Left lung (tissue), 10 donors: ENCODE results near the gene RAB5A. TPM values are rescaled to one million over a fixed set of nuclear protein-coding genes. Genes with fewer than 3 reads are reported as not detected.
"Not testable (repeated sequence)": the region's sequence is repeated elsewhere in the genome, so short reads cannot be mapped to it uniquely, and the experiment has no call there.

Experiments
- ATAC-seq: fragments of 200-7000 bp; cut with Tn5 transposase; one replicate; pipeline ENCODE4 v1.9.1; 2020; ENCODE audit warnings: moderate library complexity
- DNase-seq, 4 donors: peaks; one replicate each; pipeline ENCODE4 v3.0.0-alpha.2; 2013 to 2020
- H3K27ac ChIP-seq, 2 donors: fragments of 200-600 bp; sonication (generic) in 1 of 2; one replicate each; pipeline versions ENCODE4 v1.5.0 to v1.8.0; 2020 to 2021
- H3K27me3 ChIP-seq, 2 donors: fragments of 200-600 bp; sonication (generic) in 1 of 2; one replicate each; pipeline versions ENCODE4 v1.5.0 to v1.8.0; 2020 to 2021
- H3K36me3 ChIP-seq, 2 donors: fragments of 200-600 bp; sonication (generic) in 1 of 2; one replicate each; pipeline versions ENCODE4 v1.5.0 to v1.8.0; 2020 to 2021
- H3K4me1 ChIP-seq, 2 donors: fragments of 200-600 bp; one replicate each; pipeline ENCODE4 v1.8.0; 2021
- H3K4me3 ChIP-seq, 2 donors: fragments of 200-600 bp; sonication (generic) in 1 of 2; one replicate each; pipeline versions ENCODE4 v1.5.0 to v1.8.0; 2020 to 2021; ENCODE audit warnings: mild to moderate bottlenecking in 1 of 2
- H3K9me3 ChIP-seq, 2 donors: fragments of 200-600 bp; sonication (generic) in 1 of 2; one replicate each; pipeline versions ENCODE4 v1.5.0 to v1.8.0; 2020 to 2021
- intact Hi-C, 2 donors: fragments of 100-400 bp; cut with DNase I; formaldehyde crosslinking; loops; one replicate each; pipeline versions ENCODE4 v1.11.2 to v1.14.2; 2022
- polyA plus RNA-seq, 6 donors: library from polyadenylated mRNA; unstranded; fragments of 120-200 nt; gene quantifications; one replicate each; pipeline ENCODE4 v1.2.1, GENCODE V29; 2013; ENCODE audit not compliant: insufficient read length in 6 of 6
- total RNA-seq, 2 donors: library from RNA; stranded (reverse); fragmentation: NEBNext Ultra II Directional; extraction: Animal tissue kit (Norgen Biotek cat#: 25700); gene quantifications; one replicate each; pipeline ENCODE4 v1.2.1, GENCODE V29; 2021
- TF ChIP-seq, protein P1 (sequence below), 2 donors: fragments of 200-600 bp; sonication (generic) in 1 of 2; IDR thresholded peaks; one replicate each; pipeline versions ENCODE4 v1.5.0 to v1.8.0; 2021; ENCODE audit warnings: antibody characterized with exemption in 2 of 2
- donor health status: DM: no; HTN: yes; CAD: no.
- donor health status: DM: no; HTN: no; CAD: no.

RAB5A gene
- total and polyA plus RNA-seq, 8 donors = 60.7 to 72.1 (median 69.2) TPM

DNA sequence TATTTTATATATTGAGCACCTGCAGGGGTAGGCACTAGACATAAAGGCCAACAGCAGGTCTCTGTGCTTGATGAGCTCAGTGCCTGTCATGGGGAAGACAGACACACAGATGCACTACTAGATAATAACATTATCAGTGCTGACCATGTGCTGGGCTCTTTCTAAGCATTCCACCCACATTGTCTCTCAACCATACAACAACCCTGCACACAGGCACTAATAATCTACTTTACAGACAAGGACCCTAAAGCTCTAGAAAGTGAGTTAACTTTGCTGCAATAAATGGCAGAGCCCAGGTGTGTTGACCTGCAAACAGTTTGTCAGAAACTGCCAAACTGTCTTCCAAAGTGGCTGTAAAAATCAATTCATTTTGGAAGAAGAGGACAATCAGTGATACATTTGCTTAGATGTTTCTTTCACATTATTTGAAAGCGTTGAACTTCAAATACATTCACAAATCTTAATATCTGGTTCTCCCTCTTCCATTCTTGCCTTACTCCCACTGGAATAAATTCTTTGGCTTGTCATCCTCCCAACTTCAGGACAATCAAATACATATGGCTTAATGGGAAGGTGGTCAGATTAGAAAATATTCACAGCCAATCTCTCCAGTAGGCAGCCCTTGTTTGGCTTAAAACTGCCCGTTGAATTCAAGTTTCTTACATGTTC lies 76.2 kb downstream of the RAB5A start:
- no peak for DNase-seq
- intact Hi-C loops = no loop called here
- H3K36me3 ChIP-seq = no peaks in the 10 kb centered on the region
- no peak for ATAC-seq
- peak overlapping the region; percentile 13 to 45 for H3K27ac ChIP-seq
- H3K9me3 ChIP-seq = no peaks in the 10 kb centered on the region
- TF ChIP-seq, protein P1, sequence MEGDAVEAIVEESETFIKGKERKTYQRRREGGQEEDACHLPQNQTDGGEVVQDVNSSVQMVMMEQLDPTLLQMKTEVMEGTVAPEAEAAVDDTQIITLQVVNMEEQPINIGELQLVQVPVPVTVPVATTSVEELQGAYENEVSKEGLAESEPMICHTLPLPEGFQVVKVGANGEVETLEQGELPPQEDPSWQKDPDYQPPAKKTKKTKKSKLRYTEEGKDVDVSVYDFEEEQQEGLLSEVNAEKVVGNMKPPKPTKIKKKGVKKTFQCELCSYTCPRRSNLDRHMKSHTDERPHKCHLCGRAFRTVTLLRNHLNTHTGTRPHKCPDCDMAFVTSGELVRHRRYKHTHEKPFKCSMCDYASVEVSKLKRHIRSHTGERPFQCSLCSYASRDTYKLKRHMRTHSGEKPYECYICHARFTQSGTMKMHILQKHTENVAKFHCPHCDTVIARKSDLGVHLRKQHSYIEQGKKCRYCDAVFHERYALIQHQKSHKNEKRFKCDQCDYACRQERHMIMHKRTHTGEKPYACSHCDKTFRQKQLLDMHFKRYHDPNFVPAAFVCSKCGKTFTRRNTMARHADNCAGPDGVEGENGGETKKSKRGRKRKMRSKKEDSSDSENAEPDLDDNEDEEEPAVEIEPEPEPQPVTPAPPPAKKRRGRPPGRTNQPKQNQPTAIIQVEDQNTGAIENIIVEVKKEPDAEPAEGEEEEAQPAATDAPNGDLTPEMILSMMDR (IDR thresholded peaks at IDR 0.05) = no peak
- H3K4me3 ChIP-seq = no peak overlapping the region
- no peaks in the 10 kb centered on the region for H3K27me3 ChIP-seq
- H3K4me1 ChIP-seq = peaks cover 0 to 14% of the 10 kb centered on the region in 2 donors

DNA sequence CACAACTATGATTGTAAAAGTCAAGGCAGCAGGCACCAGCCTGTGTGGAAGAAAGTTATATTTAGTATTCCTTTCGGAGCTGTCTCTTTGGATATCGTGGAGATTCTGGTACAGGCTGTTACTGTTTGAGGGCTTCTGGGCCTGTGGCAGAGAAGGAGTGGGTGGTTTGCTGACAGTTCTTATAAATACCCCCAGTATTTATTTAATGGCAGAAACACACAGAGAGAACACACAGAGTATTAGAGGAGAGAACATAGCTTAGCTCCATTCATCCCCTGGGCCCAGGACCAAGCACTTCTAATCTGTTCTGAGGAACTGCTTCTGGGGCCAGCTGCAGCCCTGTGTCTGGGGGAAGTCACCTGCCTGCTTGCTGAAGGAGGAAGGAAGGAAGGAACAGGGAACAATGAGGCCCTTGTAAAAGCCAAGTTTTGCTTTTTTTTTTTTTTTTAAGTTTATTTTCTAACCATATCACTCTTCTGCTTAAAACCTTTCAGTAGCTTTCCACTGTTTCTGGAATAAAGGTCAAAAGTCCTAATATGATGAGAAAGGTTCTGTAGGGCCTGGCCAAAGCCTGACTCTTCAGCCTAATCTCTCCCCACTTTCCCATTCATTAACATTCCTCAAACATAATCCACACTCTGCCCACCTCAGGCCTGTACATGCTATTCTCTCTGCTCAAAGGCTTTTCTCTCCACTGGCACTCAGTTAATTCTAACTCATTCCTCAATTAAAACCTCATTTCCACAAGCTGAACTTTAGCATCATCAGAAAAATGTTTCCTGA lies 76.9 kb downstream of the RAB5A start:
- TF ChIP-seq, protein P1 (IDR thresholded peaks at IDR 0.05) = no peak
- DNase-seq (peak in 2 of 4 donors; percentile 36 to 40), ATAC-seq (peak; percentile 53)
- intact Hi-C loops = no loop called here
- H3K27me3 ChIP-seq = no peaks in the 10 kb centered on the region
- H3K27ac ChIP-seq = peak overlapping the region; percentile 13 to 45
- H3K36me3 ChIP-seq = no peaks in the 10 kb centered on the region
- no peaks in the 10 kb centered on the region for H3K9me3 ChIP-seq
- peaks cover 0 to 14% of the 10 kb centered on the region in 2 donors for H3K4me1 ChIP-seq
- no peak overlapping the region for H3K4me3 ChIP-seq

DNA sequence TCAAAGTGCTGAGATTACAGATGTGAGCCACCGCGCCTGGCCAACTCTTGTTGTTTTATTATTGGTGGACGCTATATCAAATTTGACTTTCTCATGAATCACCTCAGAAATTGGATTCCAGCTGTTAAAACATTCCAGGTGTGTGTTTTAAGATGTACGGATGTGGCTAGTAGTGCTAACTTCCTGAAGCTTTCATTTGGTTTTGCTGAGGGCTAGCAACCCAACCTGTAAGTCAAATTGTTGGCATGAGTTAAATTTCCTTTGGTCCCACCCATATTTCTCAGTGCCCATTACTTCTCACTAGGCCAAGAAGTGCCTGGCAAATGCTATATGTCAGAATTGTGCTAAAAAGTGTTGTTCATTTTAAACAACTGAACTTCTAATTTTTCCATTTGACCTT lies 80.2 kb downstream of the RAB5A start:
- no peaks in the 10 kb centered on the region for H3K36me3 ChIP-seq
- DNase-seq = no peak
- intact Hi-C loops = no loop called here
- H3K27me3 ChIP-seq = no peaks in the 10 kb centered on the region
- H3K9me3 ChIP-seq = no peaks in the 10 kb centered on the region
- H3K4me1 ChIP-seq = peaks cover 0 to 14% of the 10 kb centered on the region in 2 donors
- TF ChIP-seq, protein P1 (IDR thresholded peaks at IDR 0.05) = no peak
- H3K4me3 ChIP-seq = no peak overlapping the region
- ATAC-seq = no peak
- H3K27ac ChIP-seq = peak overlapping the region in 1 of 2 donors; percentile 6

DNA sequence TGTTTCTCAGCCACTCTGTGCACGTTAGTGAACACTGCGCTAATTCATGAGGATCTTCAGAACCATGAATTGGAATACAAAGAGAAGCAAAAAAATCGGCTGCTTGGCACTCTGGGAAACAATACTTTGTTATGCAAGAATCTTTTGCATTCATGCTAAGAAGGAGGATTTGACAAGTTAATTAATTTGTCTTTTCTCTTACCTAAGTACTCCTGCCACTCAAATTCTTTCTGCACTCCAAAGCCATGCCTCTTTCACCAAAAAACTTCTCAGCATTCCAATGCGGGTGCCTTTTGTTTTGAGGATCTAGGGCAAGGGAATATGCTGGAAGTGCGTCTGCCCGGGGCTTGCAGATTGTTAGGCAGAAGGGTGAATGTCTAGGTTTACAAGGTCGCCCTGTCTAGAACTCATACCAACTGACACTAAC lies 82.0 kb downstream of the RAB5A start:
- intact Hi-C loops = no loop called here
- ATAC-seq = no peak
- TF ChIP-seq, protein P1 (IDR thresholded peaks at IDR 0.05) = no peak

DNA sequence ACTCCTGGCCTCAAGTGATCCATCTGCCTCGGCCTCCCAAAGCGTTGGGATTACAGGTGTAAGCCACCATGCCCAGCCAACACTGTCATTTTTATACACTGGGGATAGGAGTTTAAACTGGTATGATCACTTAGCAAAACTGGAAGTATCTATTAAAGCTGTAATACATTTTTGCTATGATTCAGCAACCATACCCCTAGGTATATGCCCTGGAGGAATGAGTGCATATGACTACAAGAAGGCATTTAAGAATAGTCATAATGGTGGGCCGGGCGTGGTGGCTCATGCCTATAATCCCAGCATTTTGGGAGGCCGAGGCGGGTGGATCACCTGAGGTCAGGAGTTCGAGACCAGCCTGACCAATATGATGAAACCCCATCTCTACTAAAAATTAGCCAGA lies 85.0 kb downstream of the RAB5A start:
- H3K9me3 ChIP-seq, H3K27me3 ChIP-seq, H3K36me3 ChIP-seq, intact Hi-C loops, ATAC-seq, DNase-seq, H3K4me3 ChIP-seq, H3K27ac ChIP-seq, H3K4me1 ChIP-seq: not testable (repeated sequence)

More for the DNA sequence above, 82.0 kb downstream of the RAB5A start:
- no peaks in the 10 kb centered on the region for H3K36me3 ChIP-seq
- no peaks in the 10 kb centered on the region for H3K27me3 ChIP-seq
- no peak overlapping the region for H3K27ac ChIP-seq
- H3K4me1 ChIP-seq = peaks cover 0 to 7% of the 10 kb centered on the region in 2 donors
- no peak for DNase-seq
- no peak overlapping the region for H3K4me3 ChIP-seq
- H3K9me3 ChIP-seq = no peaks in the 10 kb centered on the region

Other genes with a start within 250 kb of the RAB5A start
- under 1 TPM in 1 of 2 donors, not detected in 1; 0.99 TPM for gene EFHB, start 12.9 kb upstream of the RAB5A start, total RNA-seq
- 1 to 10 TPM in 4 of 6 donors, under 1 TPM in 2; 0.80 to 6.8 (median 3.1) TPM for gene EFHB, start 12.9 kb upstream of the RAB5A start, polyA plus RNA-seq
- gene PP2D1, start 65.2 kb downstream of the RAB5A start, total RNA-seq = not detected
- 1 to 10 TPM in 4 of 6 donors, under 1 TPM in 2; 0.83 to 1.2 (median 1.1) TPM for gene PP2D1, start 65.2 kb downstream of the RAB5A start, polyA plus RNA-seq
- 10 to 100 TPM; 26.1 to 33.6 TPM for gene KAT2B, start 93.3 kb downstream of the RAB5A start, total RNA-seq
- 10 to 100 TPM; 32.9 to 48.0 (median 42.3) TPM for gene KAT2B, start 93.3 kb downstream of the RAB5A start, polyA plus RNA-seq
- 1 to 10 TPM; 2.7 to 3.3 TPM for gene SGO1, start 239.1 kb downstream of the RAB5A start, total RNA-seq
- gene SGO1, start 239.1 kb downstream of the RAB5A start, polyA plus RNA-seq = 10 to 100 TPM in 2 of 6 donors, 1 to 10 TPM in 4; 6.5 to 16.0 (median 9.7) TPM